Endothelial cell of umbilical vein (primary cell): ENCODE results near the gene TEDC1. TPM values are rescaled to one million over a fixed set of nuclear protein-coding genes. Genes with fewer than 3 reads are reported as not detected.

Experiments used
- BruUV-seq: library from RNA; stranded (reverse); fragments of 400-500 nt; replicated peaks from 2 replicates; lab custom pipeline; 2021; lab: Mats Ljungman, UMichigan
- CTCF ChIA-PET: fragments of 300-600, 350-600 bp; sonication (Branson Sonifier 250); formaldehyde crosslinking; loops from one replicate; lab custom pipeline; 2021; ENCODE audit warnings: antibody characterized with exemption, inconsistent platforms; lab: Charles Lee
- POLR2A ChIA-PET: fragments of 300-600, 350-600 bp; sonication (Branson Sonifier 250); formaldehyde crosslinking; loops from one replicate; lab custom pipeline; 2021; ENCODE audit warnings: antibody characterized with exemption, inconsistent platforms; lab: Charles Lee
- DNase-seq: peaks from one replicate; pipeline ENCODE4 v3.0.0-alpha.2; 2011; ENCODE audit warnings: low read depth, low spot score
- FAIRE-seq: peaks from 2 replicates; lab custom pipeline; 2011; peaks lifted over from hg19 to GRCh38; lab: Jason Lieb, UNC
- H2AFZ ChIP-seq: 2 replicates; pipeline ENCODE4 v1.6.0; 2012; ENCODE audit warnings: low read depth, low read length, control low read depth, inconsistent platforms
- H3K27ac ChIP-seq: 2 replicates; pipeline ENCODE4 v1.5.1; 2011; ENCODE audit warnings: low read depth, mild to moderate bottlenecking, control low read depth, low read length, moderate library complexity; ENCODE audit not compliant: insufficient read depth
- H3K27me3 ChIP-seq, 2 experiments: 2 replicates each; pipeline versions ENCODE4 v1.6.0 to v1.6.1; 2011; ENCODE audit warnings: low read length in 2 of 2, mixed read lengths in 1 of 2; ENCODE audit not compliant: control insufficient read depth in 2 of 2, insufficient read depth in 2 of 2
- H3K36me3 ChIP-seq, 2 experiments: 2 replicates in 1 of 2; 3 replicates in 1 of 2; pipeline ENCODE4 v1.5.1; 2011; ENCODE audit warnings: low read length in 2 of 2, mild to moderate bottlenecking in 1 of 2, moderate library complexity in 1 of 2; ENCODE audit not compliant: control insufficient read depth in 2 of 2, insufficient read depth in 2 of 2; ENCODE audit errors: extremely low read depth in 1 of 2
- H3K4me1 ChIP-seq: 3 replicates; pipeline ENCODE4 v1.5.1; 2011; ENCODE audit warnings: mild to moderate bottlenecking, low read length; ENCODE audit not compliant: control insufficient read depth, insufficient read depth; ENCODE audit errors: extremely low read depth
- H3K4me2 ChIP-seq: 2 replicates; pipeline ENCODE4 v1.6.1; 2011; ENCODE audit warnings: low read length, control low read depth, mixed read lengths; ENCODE audit not compliant: insufficient read depth
- H3K4me3 ChIP-seq, 3 experiments: fragments of 200-600 bp in 1 of 3; sonication (generic), shearing (Covaris generic) in 1 of 3; replicated peaks in 1 of 3; 2 replicates each; pipeline ENCODE4 v1.5.1; 2011 to 2016; ENCODE audit warnings: control low read depth in 3 of 3, low read length in 3 of 3, mild to moderate bottlenecking in 2 of 3, inconsistent platforms in 1 of 3, low read depth in 1 of 3, moderate library complexity in 1 of 3; ENCODE audit not compliant: insufficient read depth in 1 of 3
- H3K79me2 ChIP-seq: 2 replicates; pipeline ENCODE4 v1.6.0; 2012; ENCODE audit warnings: low read length, inconsistent platforms; ENCODE audit not compliant: control insufficient read depth, insufficient read depth
- H3K9ac ChIP-seq: replicated peaks from 2 replicates; pipeline ENCODE3; 2011; ENCODE audit warnings: low read length, control low read depth; ENCODE audit not compliant: insufficient read depth; ENCODE audit errors: extremely low read depth
- H3K9me1 ChIP-seq: replicated peaks from 3 replicates; pipeline ENCODE4 v1.6.0; 2011; ENCODE audit warnings: mild to moderate bottlenecking, low read length; ENCODE audit not compliant: control insufficient read depth, insufficient read depth; ENCODE audit errors: extremely low read depth
- H3K9me3 ChIP-seq: replicated peaks from 2 replicates; pipeline ENCODE4 v1.5.1; 2012; ENCODE audit warnings: low read length, inconsistent platforms; ENCODE audit not compliant: control insufficient read depth, insufficient read depth
- H4K20me1 ChIP-seq: replicated peaks from 2 replicates; pipeline ENCODE3; 2011; ENCODE audit warnings: mild to moderate bottlenecking, low read length; ENCODE audit not compliant: control insufficient read depth, insufficient read depth; ENCODE audit errors: extremely low read depth
- EZH2 ChIP-seq: IDR thresholded peaks from 2 replicates; pipeline ENCODE4 v1.6.1; 2012; ENCODE audit warnings: borderline replicate concordance, low read depth, mild to moderate bottlenecking, moderate library complexity, low read length, inconsistent platforms; ENCODE audit not compliant: severe bottlenecking
- FOS ChIP-seq: IDR thresholded peaks from 2 replicates; pipeline ENCODE4 v1.6.1; 2011; ENCODE audit warnings: mild to moderate bottlenecking, low read length, moderate library complexity, borderline replicate concordance; ENCODE audit not compliant: insufficient read depth
- GATA2 ChIP-seq: IDR thresholded peaks from 2 replicates; pipeline ENCODE4 v1.7.0; 2011; ENCODE audit warnings: low read depth, mild to moderate bottlenecking, moderate library complexity, mixed read lengths, low read length; ENCODE audit not compliant: insufficient read length, insufficient read depth
- JUN ChIP-seq: IDR thresholded peaks from 2 replicates; pipeline ENCODE4 v1.6.1; 2011; ENCODE audit warnings: borderline replicate concordance, low read depth; ENCODE audit not compliant: insufficient read length, insufficient read depth
- MAX ChIP-seq: IDR thresholded peaks from 2 replicates; pipeline ENCODE4 v1.6.1; 2011; ENCODE audit not compliant: insufficient read depth, insufficient read length
- MYC ChIP-seq: IDR thresholded peaks from one replicate; pipeline ENCODE4 v1.6.1; 2011; ENCODE audit warnings: mild to moderate bottlenecking, low read depth, low read length
- POLR2A ChIP-seq: IDR thresholded peaks from 2 replicates; pipeline ENCODE4 v1.6.1; 2012; ENCODE audit warnings: low read depth, mild to moderate bottlenecking, control low read depth, low read length
- POLR2AphosphoS5 ChIP-seq: IDR thresholded peaks from 2 replicates; pipeline ENCODE4 v1.6.1; 2012; ENCODE audit warnings: low read depth, mild to moderate bottlenecking, control low read depth, low read length, moderate library complexity; ENCODE audit not compliant: insufficient read depth
- dilution Hi-C: fragments of 300-500 bp; cut with MboI; formaldehyde crosslinking; loops from one replicate; pipeline ENCODE4 v1.15.0; 2019; ENCODE audit warnings: low sequenced_read_pairs; ENCODE audit not compliant: extremely low pct_ligation_motif_present
- intact Hi-C: fragments of 100-400 bp; cut with micrococcal nuclease; formaldehyde crosslinking; loops from one replicate; pipeline ENCODE4 v1.10.0; 2022
- polyA plus RNA-seq, 4 experiments: library from polyadenylated mRNA; depleted of rRNA in 3 of 4; stranded (reverse) in 3 of 4; unstranded in 1 of 4; fragments of >200 nt; gene quantifications; 2 replicates each; pipeline versions ENCODE4 v1.2.1 to v1.2.3, GENCODE V29; 2011 to 2012; ENCODE audit warnings: missing spikeins in 1 of 4
- total RNA-seq: library from RNA; stranded (reverse); gene quantifications from 2 replicates; pipeline ENCODE4 v1.2.3, GENCODE V29; 2021
- TF ChIP-seq, protein P1 (sequence below), 2 donors: IDR thresholded peaks; 1 replicate in 1 of 2; 2 replicates in 1 of 2; pipeline ENCODE4 v1.5.1; 2011; ENCODE audit warnings: low read length in 2 of 2, mild to moderate bottlenecking in 2 of 2, moderate library complexity in 2 of 2, control low read depth in 1 of 2, inconsistent platforms in 1 of 2, low read depth in 1 of 2; ENCODE audit not compliant: insufficient read depth in 1 of 2; ENCODE audit errors: extremely low read depth in 1 of 2

The TEDC1 gene
- total and polyA plus RNA-seq, 2 donors (not counting 3 experiments of a cell fraction or from before 2014, with no cell fraction given), result 16.5 to 25.3 TPM

- Histone ChIP-seq H3K27ac (no peak overlapping the region), H3K4me1 (no peaks in the 10 kb centered on the region)
- dilution Hi-C loops, result no loop called here
Measured at GRCh38 chr14:105496831-105497591, 6.0 kb downstream of the TEDC1 start.

More at GRCh38 chr14:105496831-105497591, 6.0 kb downstream of the TEDC1 start:
- H2AFZ ChIP-seq, result no peak overlapping the region
- H3K9me3 ChIP-seq, result no peaks in the 10 kb centered on the region
- intact Hi-C loops, result no loop called here
- DNase-seq (no peak), FAIRE-seq (no peak)
- H4K20me1 ChIP-seq, result no peaks in the 10 kb centered on the region
- no peaks in the 10 kb centered on the region for H3K27me3 ChIP-seq
- BruUV-seq, result no TSS peak
- TF ChIP-seq POLR2AphosphoS5 (no peak), EZH2 (no peak), POLR2A (no peak), GATA2 (no peak), MAX (no peak), MYC (no peak), JUN (no peak), FOS (no peak)
- TF ChIP-seq, protein P1, sequence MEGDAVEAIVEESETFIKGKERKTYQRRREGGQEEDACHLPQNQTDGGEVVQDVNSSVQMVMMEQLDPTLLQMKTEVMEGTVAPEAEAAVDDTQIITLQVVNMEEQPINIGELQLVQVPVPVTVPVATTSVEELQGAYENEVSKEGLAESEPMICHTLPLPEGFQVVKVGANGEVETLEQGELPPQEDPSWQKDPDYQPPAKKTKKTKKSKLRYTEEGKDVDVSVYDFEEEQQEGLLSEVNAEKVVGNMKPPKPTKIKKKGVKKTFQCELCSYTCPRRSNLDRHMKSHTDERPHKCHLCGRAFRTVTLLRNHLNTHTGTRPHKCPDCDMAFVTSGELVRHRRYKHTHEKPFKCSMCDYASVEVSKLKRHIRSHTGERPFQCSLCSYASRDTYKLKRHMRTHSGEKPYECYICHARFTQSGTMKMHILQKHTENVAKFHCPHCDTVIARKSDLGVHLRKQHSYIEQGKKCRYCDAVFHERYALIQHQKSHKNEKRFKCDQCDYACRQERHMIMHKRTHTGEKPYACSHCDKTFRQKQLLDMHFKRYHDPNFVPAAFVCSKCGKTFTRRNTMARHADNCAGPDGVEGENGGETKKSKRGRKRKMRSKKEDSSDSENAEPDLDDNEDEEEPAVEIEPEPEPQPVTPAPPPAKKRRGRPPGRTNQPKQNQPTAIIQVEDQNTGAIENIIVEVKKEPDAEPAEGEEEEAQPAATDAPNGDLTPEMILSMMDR (IDR thresholded peaks at IDR 0.05; ENCODE audit: extremely low read depth in 1 of 2, insufficient read depth in 1 of 2, low read depth in 1 of 2, low read length in 2 of 2), result no peak
- no peaks in the 10 kb centered on the region for H3K79me2 ChIP-seq
- no peak overlapping the region for H3K4me2 ChIP-seq
- no peak overlapping the region for H3K4me3 ChIP-seq
- ChIA-PET POLR2A (no interaction called here), CTCF (no interaction called here)
- no peaks in the 10 kb centered on the region for H3K9me1 ChIP-seq
- no peaks in the 10 kb centered on the region for H3K36me3 ChIP-seq
- no peak overlapping the region for H3K9ac ChIP-seq
